AG20443 (cell line): ENCODE results near the gene MICU1.
"Not testable (repeated sequence)": the region's sequence is repeated elsewhere in the genome, so short reads cannot be mapped to it uniquely, and the experiment has no call there.

Source experiments
- DNase-seq: peaks from one replicate; pipeline ENCODE4 v3.0.0; 2012; ENCODE audit warnings: low spot score, mixed read lengths

MICU1 gene

GRCh38 chr10:72557362-72557761, 68.5 kb downstream of the MICU1 start:
- DNase-seq = peak; percentile 20

GRCh38 chr10:72552857-72553256, 73.0 kb downstream of the MICU1 start:
- peak; percentile 74 for DNase-seq

GRCh38 chr10:72550239-72550638, 75.6 kb downstream of the MICU1 start:
- DNase-seq = no peak

GRCh38 chr10:72545546-72545945, 80.3 kb downstream of the MICU1 start:
- DNase-seq = no peak

GRCh38 chr10:72543855-72544254, 82.0 kb downstream of the MICU1 start:
- not testable (repeated sequence) for DNase-seq

GRCh38 chr10:72542396-72542815, 83.5 kb downstream of the MICU1 start:
- no peak for DNase-seq

- DNase-seq = no peak
Measured at GRCh38 chr10:72541337-72541736, 84.5 kb downstream of the MICU1 start.

- no peak for DNase-seq
Measured at GRCh38 chr10:72540193-72540807, 85.6 kb downstream of the MICU1 start.

GRCh38 chr10:72539137-72539536, 86.7 kb downstream of the MICU1 start:
- DNase-seq = no peak

GRCh38 chr10:72525689-72526088, 100.2 kb downstream of the MICU1 start:
- DNase-seq = no peak

- peak; percentile 23 for DNase-seq
Measured at GRCh38 chr10:72525277-72525676, 100.6 kb downstream of the MICU1 start.

- DNase-seq = no peak
Measured at GRCh38 chr10:72524489-72524888, 101.4 kb downstream of the MICU1 start.

- DNase-seq = no peak
Measured at GRCh38 chr10:72523932-72524396, 101.9 kb downstream of the MICU1 start.

GRCh38 chr10:72523062-72523461, 102.8 kb downstream of the MICU1 start:
- no peak for DNase-seq

GRCh38 chr10:72517244-72517643, 108.6 kb downstream of the MICU1 start:
- DNase-seq = no peak

- DNase-seq = no peak
Measured at GRCh38 chr10:72515455-72515854, 110.4 kb downstream of the MICU1 start.

GRCh38 chr10:72513910-72514309, 112.0 kb downstream of the MICU1 start:
- DNase-seq = no peak

- no peak for DNase-seq
Measured at GRCh38 chr10:72511459-72511858, 114.4 kb downstream of the MICU1 start.

GRCh38 chr10:72509941-72510340, 115.9 kb downstream of the MICU1 start:
- DNase-seq = no peak

GRCh38 chr10:72509206-72509799, 116.6 kb downstream of the MICU1 start:
- no peak for DNase-seq

GRCh38 chr10:72508033-72508432, 117.8 kb downstream of the MICU1 start:
- DNase-seq = no peak

- no peak for DNase-seq
Measured at GRCh38 chr10:72506474-72506873, 119.4 kb downstream of the MICU1 start.

GRCh38 chr10:72505435-72505834, 120.4 kb downstream of the MICU1 start:
- DNase-seq = no peak
